ENCODE data around the gene CD8B. TPM values are rescaled to one million over a fixed set of nuclear protein-coding genes. Genes with fewer than 3 reads are reported as not detected.

The CD8B gene
- total RNA-seq, 5 donors from 2014 or later (not counting 1 experiment from before 2014, with no cell fraction given) = 50.8 to 206 (median 117) TPM

DNA sequence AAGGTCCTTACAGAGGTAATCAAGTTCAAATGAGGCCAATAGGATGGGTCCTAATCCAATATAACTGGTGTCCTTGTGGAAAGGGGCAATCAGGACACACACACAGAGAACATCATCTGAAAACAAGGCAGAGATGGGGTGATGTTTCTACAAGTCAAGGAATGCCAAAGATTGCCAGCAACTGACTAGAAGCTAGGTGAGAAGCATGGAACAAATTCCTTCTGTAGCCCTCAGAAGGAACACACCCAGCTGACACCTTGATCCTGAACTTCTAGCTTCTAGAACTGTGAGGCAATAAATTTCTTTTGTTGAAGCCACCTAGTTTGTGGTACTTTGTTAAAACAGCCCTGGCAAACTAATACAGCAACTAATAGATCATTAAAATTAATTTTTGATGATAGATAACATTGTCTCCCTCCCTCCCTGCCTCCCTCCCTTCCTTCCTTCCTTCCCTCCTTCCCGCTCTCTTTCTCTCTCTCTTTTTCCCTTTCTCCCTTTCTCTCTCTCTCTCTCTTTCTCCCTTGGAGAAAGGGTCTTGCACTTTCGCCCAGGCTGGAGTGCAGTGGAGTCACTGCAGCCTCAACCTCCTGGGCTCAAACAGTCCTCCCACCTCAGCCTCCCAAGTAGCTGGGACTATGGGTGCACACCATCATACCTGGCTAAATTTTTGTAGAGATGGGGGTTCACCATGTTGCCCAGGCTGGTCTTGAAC is 60.7 kb downstream of the CD8B start:
- Histone ChIP-seq H3K27ac (ENCODE audit: low read length) (no peak overlapping the region), H3K27me3 (replicated peaks in 1 of 2; ENCODE audit: control insufficient read depth in 2 of 2, extremely low read depth in 1 of 2, insufficient read depth in 2 of 2, low read length in 1 of 2) (no peaks in the 10 kb centered on the region), H3K4me3 (ENCODE audit: control insufficient read depth in 1 of 2, extremely low read depth in 1 of 2, low read length in 1 of 2) (no peak overlapping the region), H3K9me3 (peaks cover 3% of the 10 kb centered on the region), H3K36me3 (ENCODE audit: control insufficient read depth in 2 of 2, extremely low read depth in 1 of 2, insufficient read depth in 1 of 2, low read length in 1 of 2) (no peaks in the 10 kb centered on the region), H3K4me1 (ENCODE audit: control insufficient read depth in 1 of 2, extremely low read depth in 1 of 2, insufficient read depth in 2 of 2, low read length in 2 of 2) (peaks cover 0 to 2% of the 10 kb centered on the region in 2 experiments)
- peaks cover 11% of the 10 kb centered on the region for H3K36me3 Mint-ChIP-seq
- ChIA-PET CTCF (no interaction called here), POLR2A (no interaction called here)
- no peak overlapping the region for H3K4me3 Mint-ChIP-seq
- ATAC-seq (replicated peaks in 1 of 4) = no peak
- H3K9me3 Mint-ChIP-seq = peaks cover 14 to 17% (median 14%) of the 10 kb centered on the region in 3 donors
- peaks cover 5 to 10% of the 10 kb centered on the region in 2 donors for H3K27me3 Mint-ChIP-seq
- WGBS (ENCODE audit: insufficient coverage) = no CpG with 5 or more reads among the region's 2 CpGs
- DNase-seq = no peak
- H3K27ac Mint-ChIP-seq = no peak overlapping the region
- peaks cover 3 to 8% (median 4%) of the 10 kb centered on the region in 3 donors for H3K4me1 Mint-ChIP-seq

DNA sequence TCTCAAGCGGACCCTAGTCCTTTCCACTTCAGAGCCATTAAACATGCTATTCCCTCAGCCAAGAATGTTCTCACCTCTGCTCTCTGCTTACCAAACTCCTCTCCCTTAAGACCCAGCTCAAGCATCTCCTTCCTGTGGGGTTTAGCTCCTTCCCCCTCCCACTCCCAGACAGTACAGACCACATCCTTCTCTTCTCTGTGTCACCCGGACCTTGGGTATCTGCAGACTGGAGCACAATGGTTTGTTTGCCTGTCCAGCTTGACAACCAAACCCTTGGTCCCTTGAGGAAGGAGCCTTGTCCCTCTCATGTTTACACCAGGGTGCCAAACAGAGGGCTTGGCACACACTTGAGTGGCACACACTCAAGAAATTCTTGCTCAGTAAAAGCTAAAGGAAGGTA is 66.8 kb downstream of the CD8B start:
- peak overlapping the region; percentile 73 to 86 for H3K27ac Mint-ChIP-seq
- peak overlapping the region; percentile 99 for H3K27ac ChIP-seq (ENCODE audit: low read length)

DNA sequence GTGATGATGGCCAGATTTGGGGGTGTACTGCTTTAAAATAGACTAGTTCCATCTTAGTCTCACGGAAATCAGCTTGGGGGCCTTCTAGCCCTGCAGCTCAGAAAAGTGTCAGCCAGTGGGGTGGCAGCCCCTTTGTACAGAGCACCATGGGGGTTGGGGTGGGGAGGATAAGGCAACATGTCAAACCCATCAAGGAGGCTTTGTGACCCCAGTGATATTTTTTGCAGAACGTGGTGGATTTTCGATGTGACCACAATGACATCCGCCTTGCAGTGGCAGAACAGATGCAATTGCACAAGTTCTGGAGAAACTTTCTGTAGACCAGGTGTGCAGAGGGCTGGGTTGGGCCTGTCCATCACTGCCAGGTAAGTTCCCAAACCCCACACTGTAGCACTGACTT is 67.9 kb downstream of the CD8B start:
- Mint-ChIP-seq H3K36me3 (peaks cover 22% of the 10 kb centered on the region), H3K27ac (peak overlapping the region; percentile 61 to 86), H3K4me3 (peak overlapping the region; percentile 34 to 85 (median 39)), H3K27me3 (peaks cover 37 to 63% of the 10 kb centered on the region in 2 donors), H3K4me1 (peaks cover 47 to 52% (median 47%) of the 10 kb centered on the region in 3 donors), H3K9me3 (peaks cover 18 to 25% (median 22%) of the 10 kb centered on the region in 3 donors)
- POLR2A ChIA-PET = no interaction called here
- CTCF ChIA-PET = interaction anchor here in 1 of 2 donors (0.6 to 1.2 kb wide), 3 partner anchors 11 to 351 kb away, joined by 3 to 4 read pairs (median 4); no protein-coding TSS in a partner anchor
- no peak overlapping the region for H3K4me3 ChIP-seq (ENCODE audit: control insufficient read depth in 1 of 2, extremely low read depth in 1 of 2, low read length in 1 of 2)
- H3K36me3 ChIP-seq (ENCODE audit: control insufficient read depth in 2 of 2, extremely low read depth in 1 of 2, insufficient read depth in 1 of 2, low read length in 1 of 2) = peaks cover 0 to 6% of the 10 kb centered on the region in 2 donors
- peak in 24 of 35 experiments; percentile 26 to 75 (median 52) for DNase-seq
- 17% methylated on average over 2 of the region's 4 CpGs for WGBS (ENCODE audit: insufficient coverage)
- ATAC-seq (replicated peaks in 1 of 4) = peak; percentile 31 to 62 (median 40)
- peaks cover 3% of the 10 kb centered on the region for H3K9me3 ChIP-seq
- H3K27ac ChIP-seq (ENCODE audit: low read length) = peak overlapping the region; percentile 99
- H3K27me3 ChIP-seq (replicated peaks in 1 of 2; ENCODE audit: control insufficient read depth in 2 of 2, extremely low read depth in 1 of 2, insufficient read depth in 2 of 2, low read length in 1 of 2) = peaks cover 0 to 46% of the 10 kb centered on the region in 2 experiments
- peaks cover 18 to 62% of the 10 kb centered on the region in 2 experiments for H3K4me1 ChIP-seq (ENCODE audit: control insufficient read depth in 1 of 2, extremely low read depth in 1 of 2, insufficient read depth in 2 of 2, low read length in 2 of 2)

More for the DNA sequence above, 66.8 kb downstream of the CD8B start:
- peaks cover 3% of the 10 kb centered on the region for H3K9me3 ChIP-seq
- Mint-ChIP-seq H3K27me3 (peaks cover 37 to 56% of the 10 kb centered on the region in 2 donors), H3K4me3 (peak overlapping the region in 2 of 3 donors; percentile 29 to 85), H3K4me1 (peaks cover 46 to 47% (median 46%) of the 10 kb centered on the region in 3 donors), H3K9me3 (peaks cover 18 to 25% (median 22%) of the 10 kb centered on the region in 3 donors), H3K36me3 (peaks cover 22% of the 10 kb centered on the region)
- no peak overlapping the region for H3K4me3 ChIP-seq (ENCODE audit: control insufficient read depth in 1 of 2, extremely low read depth in 1 of 2, low read length in 1 of 2)
- 27% methylated on average over 2 of the region's 2 CpGs for WGBS (ENCODE audit: insufficient coverage)
- CTCF ChIA-PET = interaction anchor here in 1 of 2 donors (1.1 to 1.2 kb wide), 2 partner anchors 10 to 13 kb away, joined by 4 read pairs; no protein-coding TSS in a partner anchor
- H3K27me3 ChIP-seq (replicated peaks in 1 of 2; ENCODE audit: control insufficient read depth in 2 of 2, extremely low read depth in 1 of 2, insufficient read depth in 2 of 2, low read length in 1 of 2) = peaks cover 0 to 37% of the 10 kb centered on the region in 2 experiments
- peaks cover 0 to 4% of the 10 kb centered on the region in 2 donors for H3K36me3 ChIP-seq (ENCODE audit: control insufficient read depth in 2 of 2, extremely low read depth in 1 of 2, insufficient read depth in 1 of 2, low read length in 1 of 2)
- peaks cover 18 to 54% of the 10 kb centered on the region in 2 experiments for H3K4me1 ChIP-seq (ENCODE audit: control insufficient read depth in 1 of 2, extremely low read depth in 1 of 2, insufficient read depth in 2 of 2, low read length in 2 of 2)
- DNase-seq (peak in 1 of 35 experiments; percentile 63), ATAC-seq (replicated peaks in 1 of 4) (peak; percentile 45 to 53 (median 51))
- POLR2A ChIA-PET = interaction anchor here (0.5 to 0.8 kb wide), 3 partner anchors 8 to 27 kb away, joined by 3 to 4 read pairs (median 3); no protein-coding TSS in a partner anchor

DNA sequence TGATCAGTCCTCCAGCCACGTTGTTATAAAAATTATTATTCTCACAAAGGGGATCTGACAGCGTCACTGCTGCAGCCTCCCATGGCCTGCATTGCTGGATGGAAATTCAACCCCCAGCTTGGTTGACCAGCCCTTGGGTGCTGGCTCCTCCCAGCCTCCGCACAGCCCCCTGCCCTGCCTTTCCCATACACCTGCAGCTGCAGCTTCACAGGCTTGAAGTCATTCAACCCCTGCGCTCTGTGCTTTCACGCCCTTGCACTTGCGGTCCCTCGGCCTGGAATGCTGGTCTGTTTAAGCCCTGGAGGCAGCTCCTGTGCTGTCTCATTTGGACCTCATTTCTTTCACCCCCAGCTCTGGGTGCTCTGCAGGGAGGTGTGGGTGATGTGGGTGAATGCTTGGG is 70.1 kb downstream of the CD8B start:
- CTCF ChIA-PET = interaction anchor here in 1 of 2 donors (0.7 to 1.2 kb wide), 2 partner anchors 11 to 16 kb away, joined by 3 to 5 read pairs; no protein-coding TSS in a partner anchor
- Mint-ChIP-seq H3K27me3 (peaks cover 40 to 75% of the 10 kb centered on the region in 2 donors), H3K9me3 (peaks cover 10 to 17% (median 11%) of the 10 kb centered on the region in 3 donors), H3K36me3 (peaks cover 14% of the 10 kb centered on the region), H3K27ac (peak overlapping the region; percentile 87 to 94), H3K4me3 (peak overlapping the region; percentile 84 to 88 (median 85)), H3K4me1 (peaks cover 53 to 61% (median 59%) of the 10 kb centered on the region in 3 donors)
- POLR2A ChIA-PET = interaction anchor here in 1 of 2 donors (0.6 kb wide), 2 partner anchors 33 to 160 kb away, joined by 3 to 5 read pairs; no protein-coding TSS in a partner anchor
- peaks cover 3 to 51% of the 10 kb centered on the region in 2 experiments for H3K27me3 ChIP-seq (replicated peaks in 1 of 2; ENCODE audit: control insufficient read depth in 2 of 2, extremely low read depth in 1 of 2, insufficient read depth in 2 of 2, low read length in 1 of 2)
- 24% methylated on average over 5 of the region's 7 CpGs for WGBS (ENCODE audit: insufficient coverage)
- peak overlapping the region; percentile 74 to 75 for H3K4me3 ChIP-seq (ENCODE audit: control insufficient read depth in 1 of 2, extremely low read depth in 1 of 2, low read length in 1 of 2)
- H3K9me3 ChIP-seq = peaks cover 3% of the 10 kb centered on the region
- DNase-seq = peak in 1 of 35 experiments; percentile 41
- no peak for ATAC-seq (replicated peaks in 1 of 4)
- peak overlapping the region; percentile 99 for H3K27ac ChIP-seq (ENCODE audit: low read length)
- H3K4me1 ChIP-seq (ENCODE audit: control insufficient read depth in 1 of 2, extremely low read depth in 1 of 2, insufficient read depth in 2 of 2, low read length in 2 of 2) = peaks cover 18 to 79% of the 10 kb centered on the region in 2 experiments
- H3K36me3 ChIP-seq (ENCODE audit: control insufficient read depth in 2 of 2, extremely low read depth in 1 of 2, insufficient read depth in 1 of 2, low read length in 1 of 2) = peaks cover 0 to 16% of the 10 kb centered on the region in 2 donors

DNA sequence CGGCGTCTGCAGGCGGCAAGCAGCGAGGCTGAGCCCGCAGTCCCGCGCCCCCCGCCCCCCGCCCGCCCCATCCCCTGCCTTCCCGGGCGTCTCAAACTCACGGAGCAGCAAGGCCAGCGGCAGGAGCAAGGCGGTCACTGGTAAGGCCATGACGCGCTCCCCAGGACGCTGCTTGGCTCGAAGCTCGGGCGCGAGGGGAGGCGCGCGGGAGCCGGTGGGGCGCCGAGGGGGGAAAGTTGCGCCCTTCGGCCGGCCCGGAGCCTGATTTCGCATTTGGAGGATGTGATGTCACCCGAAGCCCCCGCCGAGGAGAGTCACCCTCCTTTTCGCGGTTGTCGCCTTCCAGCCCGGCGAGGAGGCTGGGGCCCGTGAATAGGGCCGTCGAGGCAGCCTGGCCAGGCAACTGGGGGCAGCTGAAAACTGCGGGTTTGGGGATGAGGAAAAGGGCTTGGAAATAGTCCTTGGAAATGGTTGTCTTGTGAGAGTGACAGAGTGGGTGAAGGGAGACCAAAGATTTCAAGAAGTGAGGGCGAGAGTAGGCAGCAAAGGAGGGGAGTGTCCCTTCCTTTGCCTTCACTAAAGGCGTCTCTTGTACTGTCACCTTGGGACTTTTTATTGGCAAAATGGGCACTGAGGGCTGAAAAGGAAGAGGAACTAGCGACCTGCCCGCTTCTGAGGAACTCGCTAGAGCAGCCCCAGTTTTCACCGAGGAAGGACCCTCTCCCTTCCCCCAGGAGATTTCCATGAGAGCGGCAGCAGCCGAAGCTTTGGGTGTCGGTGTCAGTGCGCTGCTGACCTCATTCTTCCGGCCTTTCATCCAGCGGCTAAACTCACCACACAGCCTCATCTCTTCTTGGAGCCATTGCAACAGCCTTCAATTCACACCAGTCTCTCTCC is 70.8 kb downstream of the CD8B start, which contains the start of gene CD8A:
Gene CD8A, minus strand, starts transcription at position 238 of the 897 bp plus-strand sequence. Its CDS starts 88 bp downstream, at position 150.
- Histone ChIP-seq H3K27me3 (replicated peaks in 1 of 2; ENCODE audit: control insufficient read depth in 2 of 2, extremely low read depth in 1 of 2, insufficient read depth in 2 of 2, low read length in 1 of 2) (peaks cover 3 to 51% of the 10 kb centered on the region in 2 experiments), H3K9me3 (no peaks in the 10 kb centered on the region), H3K36me3 (ENCODE audit: control insufficient read depth in 2 of 2, extremely low read depth in 1 of 2, insufficient read depth in 1 of 2, low read length in 1 of 2) (peaks cover 0 to 16% of the 10 kb centered on the region in 2 donors), H3K4me1 (ENCODE audit: control insufficient read depth in 1 of 2, extremely low read depth in 1 of 2, insufficient read depth in 2 of 2, low read length in 2 of 2) (peaks cover 18 to 85% of the 10 kb centered on the region in 2 experiments), H3K27ac (ENCODE audit: low read length) (peak within 1 kb of the TSS; percentile 99), H3K4me3 (ENCODE audit: control insufficient read depth in 1 of 2, extremely low read depth in 1 of 2, low read length in 1 of 2) (peak within 1 kb of the TSS; percentile 74 to 87)
- DNase-seq (peak in 32 of 35 experiments; percentile 37 to 80 (median 59)), ATAC-seq (replicated peaks in 1 of 4) (peak; percentile 34 to 51 (median 48))
- peak within 1 kb of the TSS; percentile 84 to 88 (median 85) for H3K4me3 Mint-ChIP-seq
- H3K27me3 Mint-ChIP-seq = peaks cover 33 to 73% of the 10 kb centered on the region in 2 donors
- CTCF ChIA-PET = interaction anchor here (0.6 to 1.2 kb wide), 3 partner anchors 10 to 1733 kb away, joined by 3 to 5 read pairs (median 3); no protein-coding TSS in a partner anchor
- H3K27ac Mint-ChIP-seq = peak within 1 kb of the TSS; percentile 87 to 94
- H3K36me3 Mint-ChIP-seq = peaks cover 11% of the 10 kb centered on the region
- POLR2A ChIA-PET = no interaction called here
- WGBS (ENCODE audit: insufficient coverage) = under 1% methylated on average over 52 of the region's 57 CpGs
- H3K4me1 Mint-ChIP-seq = peaks cover 59 to 64% (median 62%) of the 10 kb centered on the region in 3 donors
- H3K9me3 Mint-ChIP-seq = peaks cover 4 to 10% (median 4%) of the 10 kb centered on the region in 3 donors

Data from T-cell (primary cell).